HEK293T (cell line): ENCODE results near the gene IRS1.

ENCODE experiments used
- ARNT ChIP-seq: fragments of 450-650 bp; IDR thresholded peaks from 2 replicates; pipeline ENCODE4 v1.6.1; 2017; ENCODE audit warnings: mild to moderate bottlenecking
- BHLHE40 ChIP-seq: fragments of 450-650 bp; IDR thresholded peaks from 2 replicates; pipeline ENCODE4 v1.6.1; 2016; ENCODE audit warnings: mild to moderate bottlenecking, moderate library complexity, borderline replicate concordance
- ELF4 ChIP-seq: fragments of 450-650 bp; IDR thresholded peaks from 2 replicates; pipeline ENCODE4 v1.6.1; 2017; ENCODE audit warnings: antibody characterized with exemption
- FOXK2 ChIP-seq: fragments of 450-650 bp; IDR thresholded peaks from 2 replicates; pipeline ENCODE4 v1.6.1; 2016; ENCODE audit warnings: mild to moderate bottlenecking
- FOXM1 ChIP-seq: fragments of 450-650 bp; IDR thresholded peaks from 2 replicates; pipeline ENCODE4 v1.6.1; 2017; ENCODE audit warnings: mild to moderate bottlenecking, borderline replicate concordance
- HDGF ChIP-seq: fragments of 450-650 bp; IDR thresholded peaks from 2 replicates; pipeline ENCODE4 v1.6.1; 2017; ENCODE audit warnings: antibody characterized with exemption, borderline replicate concordance
- LEF1 ChIP-seq: fragments of 450-650 bp; IDR thresholded peaks from 2 replicates; pipeline ENCODE4 v1.6.1; 2017; ENCODE audit warnings: mild to moderate bottlenecking, borderline replicate concordance
- PKNOX1 ChIP-seq: fragments of 450-650 bp; IDR thresholded peaks from 2 replicates; pipeline ENCODE4 v1.6.1; 2016
- SP1 ChIP-seq: fragments of 450-650 bp; IDR thresholded peaks from 2 replicates; pipeline ENCODE4 v1.6.1; 2017
- SUZ12 ChIP-seq: fragments of 450-650 bp; IDR thresholded peaks from 2 replicates; pipeline ENCODE4 v1.6.1; 2016; ENCODE audit warnings: mild to moderate bottlenecking
- ZNF384 ChIP-seq: fragments of 450-650 bp; IDR thresholded peaks from 2 replicates; pipeline ENCODE4 v1.6.1; 2016

GRCh38 chr2:226743915-226744314 lies 55.7 kb downstream of the IRS1 start:
- TF ChIP-seq ELF4 (no peak), SP1 (no peak), FOXM1 (no peak), LEF1 (no peak), FOXK2 (no peak), ARNT (no peak), SUZ12 (no peak), PKNOX1 (no peak), BHLHE40 (no peak), ZNF384 (no peak), HDGF (no peak)
